ENCODE results near the gene AHNAK. TPM values are rescaled to one million over a fixed set of nuclear protein-coding genes. Genes with fewer than 3 reads are reported as not detected.

AHNAK gene
- total and polyA plus RNA-seq, 2 experiments from 2014 or later: 167 to 548 TPM

GRCh38 chr11:62421996-62422395, 124.6 kb downstream of the AHNAK start:
- H3K9me3 ChIP-seq (ENCODE audit: low read depth): no peaks in the 10 kb centered on the region
- 30 to 37% methylated on average over 7 of the region's 7 CpGs for WGBS, 2 experiments (ENCODE audit: low coverage in 1 of 2, low lambda C conversion rate in 2 of 2, missing lambda C conversion rate in 2 of 2)
- no peak overlapping the region for H3K4me3 ChIP-seq
- no peak overlapping the region for H2AFZ ChIP-seq
- no peaks in the 10 kb centered on the region for H3K79me2 ChIP-seq (ENCODE audit: insufficient read depth)
- peaks cover 8% of the 10 kb centered on the region for H3F3A ChIP-seq (ENCODE audit: insufficient read depth)
- H3K27me3 ChIP-seq (replicated peaks; ENCODE audit: insufficient read depth): no peaks in the 10 kb centered on the region
- peaks cover 9% of the 10 kb centered on the region for H3K4me1 ChIP-seq (ENCODE audit: insufficient read depth)
- no peak overlapping the region for H3K9ac ChIP-seq
- H3K27ac ChIP-seq: no peak overlapping the region
- H3K9me2 ChIP-seq (ENCODE audit: insufficient read depth): no peaks in the 10 kb centered on the region
- DNase-seq: no peak
- H3K36me3 ChIP-seq (ENCODE audit: low read depth): no peaks in the 10 kb centered on the region
- no peak for TF ChIP-seq EZH2phosphoT487 (IDR thresholded peaks at IDR 0.05; ENCODE audit: insufficient read depth, low read depth)
- no peak for TF ChIP-seq EZH2 (IDR thresholded peaks at IDR 0.05; ENCODE audit: insufficient read depth, poor library complexity, severe bottlenecking)
- H3K4me2 ChIP-seq (ENCODE audit: unreplicated experiment): no peak overlapping the region
- in situ Hi-C loops (cut with MboI): no loop called here
- H4K20me1 ChIP-seq (ENCODE audit: insufficient read depth): no peaks in the 10 kb centered on the region

GRCh38 chr11:62420882-62421281, 125.7 kb downstream of the AHNAK start:
- no peak for DNase-seq
- H3K36me3 ChIP-seq (ENCODE audit: low read depth): no peaks in the 10 kb centered on the region
- no peak overlapping the region for H3K4me3 ChIP-seq
- H3K27ac ChIP-seq: no peak overlapping the region
- H3K9me3 ChIP-seq (ENCODE audit: low read depth): no peaks in the 10 kb centered on the region
- no peaks in the 10 kb centered on the region for H3K79me2 ChIP-seq (ENCODE audit: insufficient read depth)
- H4K20me1 ChIP-seq (ENCODE audit: insufficient read depth): no peaks in the 10 kb centered on the region
- no peak overlapping the region for H2AFZ ChIP-seq
- H3F3A ChIP-seq (ENCODE audit: insufficient read depth): no peaks in the 10 kb centered on the region
- H3K4me1 ChIP-seq (ENCODE audit: insufficient read depth): no peaks in the 10 kb centered on the region
- no peak for TF ChIP-seq EZH2phosphoT487 (IDR thresholded peaks at IDR 0.05; ENCODE audit: insufficient read depth, low read depth)
- no peak for TF ChIP-seq EZH2 (IDR thresholded peaks at IDR 0.05; ENCODE audit: insufficient read depth, poor library complexity, severe bottlenecking)
- no peak overlapping the region for H3K9ac ChIP-seq
- in situ Hi-C loops (cut with MboI): no loop called here
- 89 to 99% methylated on average over 3 of the region's 3 CpGs for WGBS, 2 experiments (ENCODE audit: low coverage in 1 of 2, low lambda C conversion rate in 2 of 2, missing lambda C conversion rate in 2 of 2)
- H3K27me3 ChIP-seq (replicated peaks; ENCODE audit: insufficient read depth): no peaks in the 10 kb centered on the region
- no peak overlapping the region for H3K4me2 ChIP-seq (ENCODE audit: unreplicated experiment)
- H3K9me2 ChIP-seq (ENCODE audit: insufficient read depth): no peaks in the 10 kb centered on the region

GRCh38 chr11:62419943-62420342, 126.7 kb downstream of the AHNAK start:
- Histone ChIP-seq H3K27me3 (replicated peaks; ENCODE audit: insufficient read depth) (no peaks in the 10 kb centered on the region), H3K4me2 (ENCODE audit: unreplicated experiment) (no peak overlapping the region), H3K27ac (no peak overlapping the region), H3K36me3 (ENCODE audit: low read depth) (no peaks in the 10 kb centered on the region), H2AFZ (0 out of 2 replicates have a peak overlapping the region, but pooled peaks have one; percentile 52), H3K9ac (no peak overlapping the region), H3K79me2 (ENCODE audit: insufficient read depth) (no peaks in the 10 kb centered on the region), H4K20me1 (ENCODE audit: insufficient read depth) (no peaks in the 10 kb centered on the region), H3K4me1 (ENCODE audit: insufficient read depth) (no peaks in the 10 kb centered on the region), H3F3A (ENCODE audit: insufficient read depth) (no peaks in the 10 kb centered on the region), H3K9me3 (ENCODE audit: low read depth) (no peaks in the 10 kb centered on the region), H3K9me2 (ENCODE audit: insufficient read depth) (no peaks in the 10 kb centered on the region), H3K4me3 (no peak overlapping the region)
- WGBS, 2 experiments (ENCODE audit: low coverage in 1 of 2, low lambda C conversion rate in 2 of 2, missing lambda C conversion rate in 2 of 2): 20 to 39% methylated on average over 1 of the region's 1 CpG
- no peak for DNase-seq
- TF ChIP-seq EZH2phosphoT487 (IDR thresholded peaks at IDR 0.05; ENCODE audit: insufficient read depth, low read depth) (no peak), EZH2 (IDR thresholded peaks at IDR 0.05; ENCODE audit: insufficient read depth, poor library complexity, severe bottlenecking) (no peak)
- in situ Hi-C loops (cut with MboI): no loop called here

GRCh38 chr11:62419314-62419929, 127.2 kb downstream of the AHNAK start:
- DNase-seq: no peak
- H4K20me1 ChIP-seq (ENCODE audit: insufficient read depth): no peaks in the 10 kb centered on the region
- H3K9me3 ChIP-seq (ENCODE audit: low read depth): no peaks in the 10 kb centered on the region
- no peak overlapping the region for H3K4me3 ChIP-seq
- WGBS, 2 experiments (ENCODE audit: low coverage in 1 of 2, low lambda C conversion rate in 2 of 2, missing lambda C conversion rate in 2 of 2): 20 to 23% methylated on average over 5 of the region's 5 CpGs
- no peaks in the 10 kb centered on the region for H3K36me3 ChIP-seq (ENCODE audit: low read depth)
- no peak overlapping the region for H3K9ac ChIP-seq
- no peak for TF ChIP-seq EZH2phosphoT487 (IDR thresholded peaks at IDR 0.05; ENCODE audit: insufficient read depth, low read depth)
- no peak for TF ChIP-seq EZH2 (IDR thresholded peaks at IDR 0.05; ENCODE audit: insufficient read depth, poor library complexity, severe bottlenecking)
- in situ Hi-C loops (cut with MboI): no loop called here
- no peaks in the 10 kb centered on the region for H3K9me2 ChIP-seq (ENCODE audit: insufficient read depth)
- no peaks in the 10 kb centered on the region for H3K27me3 ChIP-seq (replicated peaks; ENCODE audit: insufficient read depth)
- H2AFZ ChIP-seq: 0 out of 2 replicates have a peak overlapping the region, but pooled peaks have one; percentile 52
- no peaks in the 10 kb centered on the region for H3F3A ChIP-seq (ENCODE audit: insufficient read depth)
- H3K79me2 ChIP-seq (ENCODE audit: insufficient read depth): no peaks in the 10 kb centered on the region
- H3K4me1 ChIP-seq (ENCODE audit: insufficient read depth): no peaks in the 10 kb centered on the region
- no peak overlapping the region for H3K4me2 ChIP-seq (ENCODE audit: unreplicated experiment)
- H3K27ac ChIP-seq: no peak overlapping the region
